ENCODE data around the gene ANKH. TPM values are rescaled to one million over a fixed set of nuclear protein-coding genes. Genes with fewer than 3 reads are reported as not detected.

The ANKH gene
- total and polyA plus RNA-seq, 10 of the 15 experiments (the other 5 are each of a cell fraction or from before 2014, with no cell fraction given) = 2.1 to 43.9 (median 14.4) TPM

DNA sequence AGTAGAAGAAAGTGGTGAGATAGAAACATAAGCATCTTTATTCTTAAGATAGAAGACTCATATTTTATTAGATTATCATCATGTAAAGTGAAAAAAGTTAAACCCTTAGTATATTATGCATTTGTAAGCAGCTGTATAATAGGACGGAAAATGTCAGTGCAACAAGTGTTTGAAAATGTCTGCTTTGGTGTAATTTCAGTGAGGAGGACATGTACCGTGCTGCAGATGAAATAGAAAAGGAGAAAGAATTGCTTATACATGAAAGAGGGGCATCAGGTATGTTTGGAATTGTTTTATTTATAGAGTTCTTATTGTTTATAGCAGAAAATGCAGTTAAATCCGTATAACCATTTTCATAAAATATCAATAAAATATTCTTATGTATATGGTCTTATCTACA, 198.1 kb downstream of the ANKH start:
- Histone ChIP-seq H3K36me3 (ENCODE audit: control insufficient read depth in 2 of 2, insufficient read depth in 2 of 2, low read length in 1 of 2) (peaks cover 0 to 32% of the 10 kb centered on the region in 2 experiments; a peak in 3 of 4 replicates), H3K4me2 (ENCODE audit: control insufficient read depth, insufficient read depth) (peak overlapping the region; percentile 89; the same call in 1 of the 2 replicates), H4K20me1 (ENCODE audit: control insufficient read depth, insufficient read depth) (peaks cover 3% of the 10 kb centered on the region; the same call in 1 of the 2 replicates), H2AFZ (ENCODE audit: control insufficient read depth, low read depth, low read length) (no peak overlapping the region), H3K79me2 (ENCODE audit: control insufficient read depth, insufficient read depth, low read length) (peaks cover 100% of the 10 kb centered on the region), H3K4me1 (ENCODE audit: control insufficient read depth, insufficient read depth, low read length) (peaks cover 67% of the 10 kb centered on the region), H3K27ac (ENCODE audit: control insufficient read depth, insufficient read depth) (no peak overlapping the region; the same call in 1 of the 2 replicates), H3K9me3 (replicated peaks; ENCODE audit: control insufficient read depth, insufficient read depth, low read length) (no peaks in the 10 kb centered on the region), H3K4me3 (no peak overlapping the region), H3K27me3 (replicated peaks in 1 of 2; ENCODE audit: control insufficient read depth in 2 of 2, insufficient read depth in 2 of 2, low read length in 1 of 2) (no peaks in the 10 kb centered on the region), H3K9ac (ENCODE audit: control insufficient read depth, insufficient read depth, low read length) (no peak overlapping the region)
- in situ Hi-C loops (cut with MboI) (loop anchor here (25.0 kb wide), 1 partner anchor 511 kb away; no protein-coding TSS in a partner anchor), intact Hi-C loops (cut with micrococcal nuclease; ENCODE audit: unreplicated experiment) (no loop called here)
- WGBS (ENCODE audit: insufficient coverage, insufficient replicate concordance, low lambda C conversion rate, missing lambda C conversion rate) = 98% methylated on average over 3 of the region's 3 CpGs
- TF ChIP-seq SIN3A (IDR thresholded peaks at IDR 0.05; ENCODE audit: low read depth, low read length) (no peak), KLF5 (IDR thresholded peaks at IDR 0.05; ENCODE audit: partially characterized antibody) (no peak), SMC3 (IDR thresholded peaks at IDR 0.05; ENCODE audit: borderline replicate concordance, low read length) (no peak), ASH2L (IDR thresholded peaks at IDR 0.05; ENCODE audit: borderline replicate concordance, low read depth) (no peak), PAX5 (IDR thresholded peaks at IDR 0.05; ENCODE audit: borderline replicate concordance, low read depth, low read length) (no peak), YY1 (IDR thresholded peaks at IDR 0.05; ENCODE audit: low read depth, low read length) (no peak), EP300 (IDR thresholded peaks at IDR 0.05; ENCODE audit: borderline replicate concordance in 1 of 2, control insufficient read depth in 1 of 2, low read depth in 2 of 2, low read length in 2 of 2) (no peak), MTA3 (IDR thresholded peaks at IDR 0.05; ENCODE audit: borderline replicate concordance, low read length) (no peak)
- TF ChIP-seq, protein P1, sequence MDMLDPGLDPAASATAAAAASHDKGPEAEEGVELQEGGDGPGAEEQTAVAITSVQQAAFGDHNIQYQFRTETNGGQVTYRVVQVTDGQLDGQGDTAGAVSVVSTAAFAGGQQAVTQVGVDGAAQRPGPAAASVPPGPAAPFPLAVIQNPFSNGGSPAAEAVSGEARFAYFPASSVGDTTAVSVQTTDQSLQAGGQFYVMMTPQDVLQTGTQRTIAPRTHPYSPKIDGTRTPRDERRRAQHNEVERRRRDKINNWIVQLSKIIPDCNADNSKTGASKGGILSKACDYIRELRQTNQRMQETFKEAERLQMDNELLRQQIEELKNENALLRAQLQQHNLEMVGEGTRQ (IDR thresholded peaks at IDR 0.05; ENCODE audit: borderline replicate concordance, low read depth, low read length) = no peak
- TF ChIP-seq, protein P2, sequence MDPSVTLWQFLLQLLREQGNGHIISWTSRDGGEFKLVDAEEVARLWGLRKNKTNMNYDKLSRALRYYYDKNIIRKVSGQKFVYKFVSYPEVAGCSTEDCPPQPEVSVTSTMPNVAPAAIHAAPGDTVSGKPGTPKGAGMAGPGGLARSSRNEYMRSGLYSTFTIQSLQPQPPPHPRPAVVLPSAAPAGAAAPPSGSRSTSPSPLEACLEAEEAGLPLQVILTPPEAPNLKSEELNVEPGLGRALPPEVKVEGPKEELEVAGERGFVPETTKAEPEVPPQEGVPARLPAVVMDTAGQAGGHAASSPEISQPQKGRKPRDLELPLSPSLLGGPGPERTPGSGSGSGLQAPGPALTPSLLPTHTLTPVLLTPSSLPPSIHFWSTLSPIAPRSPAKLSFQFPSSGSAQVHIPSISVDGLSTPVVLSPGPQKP (IDR thresholded peaks at IDR 0.05; ENCODE audit: low read depth, low read length) = no peak
- TF ChIP-seq, protein P3, sequence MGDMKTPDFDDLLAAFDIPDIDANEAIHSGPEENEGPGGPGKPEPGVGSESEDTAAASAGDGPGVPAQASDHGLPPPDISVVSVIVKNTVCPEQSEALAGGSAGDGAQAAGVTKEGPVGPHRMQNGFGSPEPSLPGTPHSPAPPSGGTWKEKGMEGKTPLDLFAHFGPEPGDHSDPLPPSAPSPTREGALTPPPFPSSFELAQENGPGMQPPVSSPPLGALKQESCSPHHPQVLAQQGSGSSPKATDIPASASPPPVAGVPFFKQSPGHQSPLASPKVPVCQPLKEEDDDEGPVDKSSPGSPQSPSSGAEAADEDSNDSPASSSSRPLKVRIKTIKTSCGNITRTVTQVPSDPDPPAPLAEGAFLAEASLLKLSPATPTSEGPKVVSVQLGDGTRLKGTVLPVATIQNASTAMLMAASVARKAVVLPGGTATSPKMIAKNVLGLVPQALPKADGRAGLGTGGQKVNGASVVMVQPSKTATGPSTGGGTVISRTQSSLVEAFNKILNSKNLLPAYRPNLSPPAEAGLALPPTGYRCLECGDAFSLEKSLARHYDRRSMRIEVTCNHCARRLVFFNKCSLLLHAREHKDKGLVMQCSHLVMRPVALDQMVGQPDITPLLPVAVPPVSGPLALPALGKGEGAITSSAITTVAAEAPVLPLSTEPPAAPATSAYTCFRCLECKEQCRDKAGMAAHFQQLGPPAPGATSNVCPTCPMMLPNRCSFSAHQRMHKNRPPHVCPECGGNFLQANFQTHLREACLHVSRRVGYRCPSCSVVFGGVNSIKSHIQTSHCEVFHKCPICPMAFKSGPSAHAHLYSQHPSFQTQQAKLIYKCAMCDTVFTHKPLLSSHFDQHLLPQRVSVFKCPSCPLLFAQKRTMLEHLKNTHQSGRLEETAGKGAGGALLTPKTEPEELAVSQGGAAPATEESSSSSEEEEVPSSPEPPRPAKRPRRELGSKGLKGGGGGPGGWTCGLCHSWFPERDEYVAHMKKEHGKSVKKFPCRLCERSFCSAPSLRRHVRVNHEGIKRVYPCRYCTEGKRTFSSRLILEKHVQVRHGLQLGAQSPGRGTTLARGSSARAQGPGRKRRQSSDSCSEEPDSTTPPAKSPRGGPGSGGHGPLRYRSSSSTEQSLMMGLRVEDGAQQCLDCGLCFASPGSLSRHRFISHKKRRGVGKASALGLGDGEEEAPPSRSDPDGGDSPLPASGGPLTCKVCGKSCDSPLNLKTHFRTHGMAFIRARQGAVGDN (IDR thresholded peaks at IDR 0.05) = no peak
- TF ChIP-seq, protein P4, sequence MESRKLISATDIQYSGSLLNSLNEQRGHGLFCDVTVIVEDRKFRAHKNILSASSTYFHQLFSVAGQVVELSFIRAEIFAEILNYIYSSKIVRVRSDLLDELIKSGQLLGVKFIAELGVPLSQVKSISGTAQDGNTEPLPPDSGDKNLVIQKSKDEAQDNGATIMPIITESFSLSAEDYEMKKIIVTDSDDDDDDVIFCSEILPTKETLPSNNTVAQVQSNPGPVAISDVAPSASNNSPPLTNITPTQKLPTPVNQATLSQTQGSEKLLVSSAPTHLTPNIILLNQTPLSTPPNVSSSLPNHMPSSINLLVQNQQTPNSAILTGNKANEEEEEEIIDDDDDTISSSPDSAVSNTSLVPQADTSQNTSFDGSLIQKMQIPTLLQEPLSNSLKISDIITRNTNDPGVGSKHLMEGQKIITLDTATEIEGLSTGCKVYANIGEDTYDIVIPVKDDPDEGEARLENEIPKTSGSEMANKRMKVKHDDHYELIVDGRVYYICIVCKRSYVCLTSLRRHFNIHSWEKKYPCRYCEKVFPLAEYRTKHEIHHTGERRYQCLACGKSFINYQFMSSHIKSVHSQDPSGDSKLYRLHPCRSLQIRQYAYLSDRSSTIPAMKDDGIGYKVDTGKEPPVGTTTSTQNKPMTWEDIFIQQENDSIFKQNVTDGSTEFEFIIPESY (IDR thresholded peaks at IDR 0.05) = no peak
- ChIA-PET SMC1A (ENCODE audit: uncharacterized antibody, unreplicated experiment) (interaction anchor here (0.7 to 0.9 kb wide), 4 partner anchors 10 to 323 kb away, joined by 3 to 10 read pairs (median 3); no protein-coding TSS in a partner anchor), CTCF (interaction anchor here (0.9 to 1.1 kb wide), 3 partner anchors 12 to 25 kb away, joined by 3 read pairs; no protein-coding TSS in a partner anchor), POLR2A (interaction anchor here (1.4 kb wide), 1 partner anchor 10 kb away, joined by 4 read pairs; no protein-coding TSS in a partner anchor), RAD21 (ENCODE audit: unreplicated experiment) (interaction anchor here (1.4 to 1.8 kb wide), 2 partner anchors 10 to 12 kb away, joined by 5 to 6 read pairs; no protein-coding TSS in a partner anchor)
- BruUV-seq (replicated peaks) = no TSS peak
- DNase-seq (ENCODE audit: low read depth, low spot score) (no peak), FAIRE-seq (no peak), ATAC-seq (no peak)

All from GM12878 (cell line).